GM12873 (cell line): ENCODE results near the gene KIAA1143.

Experiments used
- CTCF ChIP-seq: IDR thresholded peaks from 2 replicates; pipeline ENCODE4 v1.5.1; 2012; ENCODE audit warnings: low read depth, mild to moderate bottlenecking, moderate library complexity, low read length, control low read depth; ENCODE audit not compliant: insufficient read depth; ENCODE audit errors: missing control alignments

KIAA1143 gene

DNA sequence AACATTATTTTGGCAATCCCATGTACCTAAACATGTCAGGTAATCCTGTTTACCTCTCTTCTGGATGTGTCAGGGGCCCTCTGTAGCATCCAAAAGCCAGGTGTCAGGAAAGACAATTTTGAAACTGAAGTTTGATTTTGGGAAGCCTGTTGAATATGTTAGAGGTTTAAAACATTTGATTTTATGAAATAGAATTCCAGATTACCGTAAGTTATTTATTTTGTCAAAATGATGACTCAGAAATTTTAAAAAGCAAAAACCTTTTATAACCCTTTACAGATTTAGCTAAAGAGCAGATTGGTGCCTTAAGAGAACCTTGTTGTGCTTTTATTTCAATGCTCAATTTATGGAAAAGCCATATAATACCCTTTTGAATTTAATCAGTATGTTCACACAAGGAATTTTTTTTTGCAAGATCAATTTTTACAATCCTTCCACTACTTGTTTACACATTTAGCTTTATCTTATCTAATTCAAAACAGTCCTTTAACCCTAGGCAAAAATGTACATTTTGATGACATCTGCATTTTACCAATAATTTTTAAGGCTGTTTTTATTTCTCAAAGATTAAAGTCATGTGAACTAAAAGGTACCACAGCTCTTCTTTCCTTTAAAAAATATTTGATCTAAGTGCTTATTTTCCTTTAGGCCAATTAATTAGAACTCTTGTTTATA, 10.1 kb upstream of the KIAA1143 start:
- TF ChIP-seq CTCF = no peak

- no peak for TF ChIP-seq CTCF
Measured at GRCh38 chr3:44764248-44764647, 2.8 kb upstream of the KIAA1143 start.

DNA sequence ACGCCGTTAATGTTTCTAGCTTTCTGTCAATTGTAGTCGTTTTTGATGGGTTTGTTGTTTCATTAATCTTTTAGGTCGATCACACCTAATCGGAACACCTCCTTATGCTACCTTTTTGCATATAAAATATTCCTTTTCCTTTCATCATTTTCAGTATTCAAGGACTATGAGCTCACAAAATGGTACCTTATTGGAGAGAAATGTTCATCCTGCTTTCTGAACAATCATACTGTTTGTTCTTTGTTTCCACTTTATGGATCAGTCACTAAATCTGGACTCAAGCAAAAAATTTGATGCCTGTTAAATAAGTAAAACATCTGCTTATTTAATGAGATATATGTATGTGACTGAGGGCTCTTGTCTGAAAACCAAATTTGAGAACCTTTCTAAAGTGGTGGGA, 1.3 kb upstream of the KIAA1143 start:
- no peak for TF ChIP-seq CTCF

DNA sequence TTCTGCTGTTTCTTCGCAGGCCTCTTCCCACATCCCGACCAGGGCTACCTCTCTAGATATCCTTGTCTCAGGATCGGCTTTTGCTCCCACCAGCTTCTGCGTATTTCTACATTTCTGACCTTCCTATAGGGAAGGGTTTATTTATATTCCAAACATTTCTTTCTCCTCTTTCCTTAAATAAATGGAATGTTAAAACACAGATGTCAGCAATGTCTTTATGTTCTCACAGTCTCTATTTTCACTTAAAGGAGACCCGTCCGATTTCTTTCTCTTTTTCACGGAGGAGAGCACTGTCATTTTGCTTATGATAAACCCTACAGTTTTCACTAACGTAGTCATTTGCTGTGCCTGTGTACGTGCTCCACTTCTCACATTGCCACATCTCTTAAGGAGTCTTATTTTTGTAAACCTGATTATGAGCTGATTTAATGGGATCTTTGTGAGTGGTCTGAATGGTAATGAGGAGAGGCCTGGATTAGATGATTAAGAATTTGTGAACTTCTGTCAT, 805 bp upstream of the KIAA1143 start:
- TF ChIP-seq CTCF = no peak

DNA sequence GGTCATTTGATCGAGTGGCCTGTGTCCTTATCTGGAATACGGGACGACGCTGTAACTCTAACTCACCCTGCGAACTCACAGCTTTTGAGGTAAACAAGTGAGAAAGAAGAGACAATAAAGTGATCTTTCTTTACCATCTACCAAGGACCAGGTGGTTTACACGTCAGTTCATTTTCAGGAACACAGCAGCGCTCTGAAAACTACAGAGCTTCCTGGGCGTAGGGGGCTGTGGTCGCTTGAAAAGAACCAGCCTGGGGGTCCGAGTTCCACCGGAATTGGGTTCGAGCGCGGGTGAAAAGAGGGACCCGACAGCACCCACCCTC, 357 bp downstream of the KIAA1143 start:
- no peak for TF ChIP-seq CTCF

DNA sequence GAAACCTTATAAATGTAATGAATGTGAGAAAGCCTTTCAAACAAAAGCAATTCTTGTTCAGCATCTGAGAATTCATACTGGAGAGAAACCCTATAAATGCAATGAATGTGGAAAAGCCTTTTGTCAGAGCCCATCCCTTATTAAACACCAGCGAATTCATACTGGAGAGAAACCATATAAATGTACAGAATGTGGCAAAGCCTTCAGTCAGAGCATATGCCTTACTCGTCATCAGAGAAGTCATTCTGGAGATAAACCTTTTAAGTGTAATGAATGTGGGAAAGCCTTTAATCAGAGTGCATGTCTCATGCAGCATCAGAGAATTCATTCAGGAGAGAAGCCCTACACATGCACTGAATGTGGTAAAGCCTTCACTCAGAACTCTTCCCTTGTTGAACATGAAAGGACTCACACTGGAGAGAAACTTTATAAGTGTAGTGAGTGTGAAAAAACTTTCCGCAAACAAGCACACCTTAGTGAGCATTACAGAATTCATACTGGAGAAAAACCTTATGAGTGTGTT, 26.7 kb downstream of the KIAA1143 start:
- TF ChIP-seq CTCF = no peak

DNA sequence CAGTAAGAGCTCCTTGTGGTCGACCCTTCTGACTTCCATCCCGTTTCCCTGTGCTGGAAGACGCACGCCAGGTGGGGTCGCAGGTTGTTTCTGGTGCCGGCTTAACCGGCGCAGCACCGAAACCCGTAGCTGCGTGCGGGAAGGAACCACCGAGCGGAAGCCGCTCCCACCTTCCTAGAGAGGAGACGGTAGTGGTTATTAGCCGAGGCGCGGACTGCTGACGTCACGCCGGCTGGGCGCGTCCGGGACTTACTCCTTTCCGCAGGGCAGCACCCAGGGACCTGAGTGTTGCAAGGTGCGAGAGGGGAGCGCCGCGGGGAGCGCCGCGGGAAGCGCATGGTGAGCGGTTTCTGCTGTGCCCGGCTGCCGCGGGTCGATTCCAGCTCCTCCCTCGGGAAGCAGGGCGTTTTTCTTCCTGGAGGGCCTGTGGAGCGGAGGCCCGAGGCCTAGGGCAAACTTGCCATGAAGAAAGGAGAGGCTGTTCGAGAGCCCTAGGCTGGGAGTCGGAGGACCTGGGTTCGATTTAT, 32.0 kb downstream of the KIAA1143 start, which contains the start of gene ZNF501:
Gene ZNF501 (plus strand): TSS at position 252 of the 527 bp plus-strand sequence. CDS start 4,787 bp downstream, outside the sequence.
- no peak for TF ChIP-seq CTCF
